ENCODE measurements around the gene OLFM1. TPM values are rescaled to one million over a fixed set of nuclear protein-coding genes. Genes with fewer than 3 reads are reported as not detected.

Gene OLFM1
- total RNA-seq, 1 donor from 2014 or later: not detected

DNA sequence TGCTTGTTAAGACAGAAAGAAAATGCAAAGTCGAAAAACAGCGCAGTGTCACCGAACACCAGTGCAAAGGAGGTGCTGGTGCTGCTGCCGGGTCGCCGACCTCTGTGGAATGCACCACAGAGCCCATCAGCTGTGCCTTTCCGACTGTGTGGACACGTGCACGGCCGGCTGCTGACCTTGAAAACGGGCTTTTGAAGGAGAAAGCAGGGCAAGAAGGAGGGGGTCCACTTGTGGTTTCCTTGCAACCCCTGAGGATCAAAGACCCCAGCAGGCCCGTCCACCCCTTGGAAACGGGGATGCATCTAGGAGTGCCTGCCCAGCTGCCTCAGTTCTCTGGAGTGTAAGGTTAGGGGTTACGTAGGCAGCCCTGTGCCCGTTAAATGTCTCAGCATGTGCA lies 6.2 kb upstream of the OLFM1 start:
- Mint-ChIP-seq H3K27me3 (peaks cover 49% of the 10 kb centered on the region), H3K4me1 (peaks cover 3% of the 10 kb centered on the region), H3K36me3 (ENCODE audit: low read depth) (no peaks in the 10 kb centered on the region), H3K9me3 (no peaks in the 10 kb centered on the region), H3K4me3 (no peak overlapping the region), H3K27ac (no peak overlapping the region)
- intact Hi-C loops (cut with micrococcal nuclease): no loop called here
- TF ChIP-seq, protein P1, sequence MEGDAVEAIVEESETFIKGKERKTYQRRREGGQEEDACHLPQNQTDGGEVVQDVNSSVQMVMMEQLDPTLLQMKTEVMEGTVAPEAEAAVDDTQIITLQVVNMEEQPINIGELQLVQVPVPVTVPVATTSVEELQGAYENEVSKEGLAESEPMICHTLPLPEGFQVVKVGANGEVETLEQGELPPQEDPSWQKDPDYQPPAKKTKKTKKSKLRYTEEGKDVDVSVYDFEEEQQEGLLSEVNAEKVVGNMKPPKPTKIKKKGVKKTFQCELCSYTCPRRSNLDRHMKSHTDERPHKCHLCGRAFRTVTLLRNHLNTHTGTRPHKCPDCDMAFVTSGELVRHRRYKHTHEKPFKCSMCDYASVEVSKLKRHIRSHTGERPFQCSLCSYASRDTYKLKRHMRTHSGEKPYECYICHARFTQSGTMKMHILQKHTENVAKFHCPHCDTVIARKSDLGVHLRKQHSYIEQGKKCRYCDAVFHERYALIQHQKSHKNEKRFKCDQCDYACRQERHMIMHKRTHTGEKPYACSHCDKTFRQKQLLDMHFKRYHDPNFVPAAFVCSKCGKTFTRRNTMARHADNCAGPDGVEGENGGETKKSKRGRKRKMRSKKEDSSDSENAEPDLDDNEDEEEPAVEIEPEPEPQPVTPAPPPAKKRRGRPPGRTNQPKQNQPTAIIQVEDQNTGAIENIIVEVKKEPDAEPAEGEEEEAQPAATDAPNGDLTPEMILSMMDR (IDR thresholded peaks at IDR 0.05): no peak
- CTCF ChIA-PET: no interaction called here
- DNase-seq (no peak), ATAC-seq (ENCODE audit: low read depth) (no peak)
- POLR2A ChIA-PET: no interaction called here

DNA sequence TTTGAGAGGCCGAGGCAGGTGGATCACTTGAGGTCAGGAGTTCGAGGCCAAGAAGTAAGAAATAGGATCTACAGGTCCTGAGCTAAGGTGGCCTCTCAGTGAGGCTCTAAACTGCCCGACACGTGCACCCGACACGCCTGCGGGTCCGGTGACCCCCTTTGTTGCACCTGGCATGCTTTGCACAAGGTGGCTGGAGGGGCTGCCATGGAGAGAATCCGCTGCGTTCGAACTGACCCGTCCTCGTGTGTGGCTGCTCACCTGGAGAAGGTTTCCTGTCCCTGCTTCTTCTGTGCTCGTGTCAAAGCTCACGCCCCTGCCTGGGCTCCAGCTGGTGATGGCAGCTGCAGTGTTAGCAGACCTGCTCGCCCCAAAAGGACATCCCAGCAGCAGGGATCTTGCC lies 5.7 kb upstream of the OLFM1 start:
- intact Hi-C loops (cut with micrococcal nuclease): no loop called here
- CTCF ChIA-PET: no interaction called here
- POLR2A ChIA-PET: no interaction called here
- Mint-ChIP-seq H3K27ac (no peak overlapping the region), H3K9me3 (no peaks in the 10 kb centered on the region), H3K4me3 (no peak overlapping the region), H3K27me3 (peaks cover 48% of the 10 kb centered on the region), H3K4me1 (peaks cover 5% of the 10 kb centered on the region), H3K36me3 (ENCODE audit: low read depth) (no peaks in the 10 kb centered on the region)
- no peak for DNase-seq
- TF ChIP-seq, protein P1 (IDR thresholded peaks at IDR 0.05): no peak
- ATAC-seq (ENCODE audit: low read depth): no peak

DNA sequence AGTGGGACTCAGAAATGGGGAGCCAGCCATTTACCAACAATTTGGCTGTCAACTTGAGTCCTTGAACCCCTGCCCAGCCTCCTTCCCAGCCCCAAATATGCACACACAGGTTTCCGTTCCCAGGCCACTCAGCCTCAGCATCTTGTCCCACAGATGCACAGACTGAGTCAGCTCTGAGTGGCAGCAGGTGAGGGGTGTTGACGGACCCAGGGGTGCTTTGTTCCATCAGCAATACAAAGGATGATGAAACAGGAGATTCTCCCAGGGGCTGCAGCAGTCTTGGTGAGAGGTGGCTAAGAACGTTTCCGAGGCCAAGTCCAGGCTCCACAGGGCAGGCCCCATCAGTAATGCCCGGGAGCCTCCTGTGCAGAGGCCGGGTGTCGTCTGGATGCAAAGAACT lies 4.9 kb upstream of the OLFM1 start:
- H3K9me3 Mint-ChIP-seq: no peaks in the 10 kb centered on the region
- intact Hi-C loops (cut with micrococcal nuclease): no loop called here
- H3K4me3 Mint-ChIP-seq: no peak overlapping the region
- peaks cover 5% of the 10 kb centered on the region for H3K4me1 Mint-ChIP-seq
- TF ChIP-seq, protein P1 (IDR thresholded peaks at IDR 0.05): no peak
- POLR2A ChIA-PET: no interaction called here
- ATAC-seq (ENCODE audit: low read depth): no peak
- peaks cover 40% of the 10 kb centered on the region for H3K27me3 Mint-ChIP-seq
- CTCF ChIA-PET: no interaction called here
- DNase-seq: no peak
- no peak overlapping the region for H3K27ac Mint-ChIP-seq
- H3K36me3 Mint-ChIP-seq (ENCODE audit: low read depth): no peaks in the 10 kb centered on the region

DNA sequence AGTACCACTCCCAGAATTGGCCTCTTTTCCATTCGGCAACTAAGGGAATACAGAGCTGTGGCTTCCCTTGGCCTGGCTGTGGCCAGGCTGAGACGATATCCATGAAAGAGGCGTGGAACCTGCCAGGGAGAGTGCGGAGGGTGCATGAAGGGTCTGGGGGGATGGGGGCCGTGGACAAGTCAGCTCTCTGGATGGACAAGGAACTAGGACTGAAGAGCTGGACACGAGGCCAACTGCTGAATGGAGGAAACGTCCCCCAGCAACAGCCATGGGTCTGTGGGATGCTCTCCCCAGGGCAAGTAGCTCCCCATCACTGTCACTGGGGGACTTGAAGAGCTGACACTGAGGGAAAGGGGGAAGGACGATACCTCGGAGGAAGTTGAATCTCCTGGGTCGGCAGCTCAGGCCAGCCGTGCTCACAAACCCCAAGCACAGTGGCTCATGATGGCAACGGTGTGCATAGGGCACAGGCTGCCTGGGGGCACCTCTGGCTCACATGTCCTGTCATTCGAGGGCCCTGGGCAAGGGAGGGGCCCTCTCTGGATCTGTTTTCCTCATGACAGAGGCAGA lies 4.1 kb upstream of the OLFM1 start:
- Mint-ChIP-seq H3K36me3 (ENCODE audit: low read depth) (no peaks in the 10 kb centered on the region), H3K4me3 (no peak overlapping the region), H3K9me3 (no peaks in the 10 kb centered on the region), H3K27me3 (peaks cover 33% of the 10 kb centered on the region), H3K4me1 (peaks cover 5% of the 10 kb centered on the region), H3K27ac (no peak overlapping the region)
- DNase-seq (no peak), ATAC-seq (ENCODE audit: low read depth) (no peak)
- intact Hi-C loops (cut with micrococcal nuclease): no loop called here
- TF ChIP-seq, protein P1 (IDR thresholded peaks at IDR 0.05): no peak
- ChIA-PET CTCF (no interaction called here), POLR2A (no interaction called here)

DNA sequence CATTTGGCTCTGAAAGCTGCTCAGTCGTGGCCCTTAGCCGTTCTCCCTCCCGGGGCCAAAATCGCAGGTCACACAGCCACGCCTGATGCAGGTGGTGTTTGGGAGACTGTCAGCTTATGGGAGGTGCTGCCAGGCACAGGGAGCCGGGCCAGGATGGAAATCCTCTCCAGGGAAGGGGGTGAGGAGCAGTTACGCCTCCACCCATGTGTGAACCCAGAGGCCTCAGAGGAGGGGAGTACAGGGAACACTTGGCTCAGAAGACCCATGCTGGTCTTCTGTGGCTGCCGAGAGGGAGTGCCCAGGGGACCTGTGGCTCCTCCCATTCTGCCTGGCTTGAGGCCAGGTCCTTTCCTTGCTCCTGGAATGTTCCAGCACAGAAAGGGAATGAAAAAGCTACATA lies 3.6 kb upstream of the OLFM1 start:
- intact Hi-C loops (cut with micrococcal nuclease): no loop called here
- H3K27ac Mint-ChIP-seq: no peak overlapping the region
- ChIA-PET CTCF (no interaction called here), POLR2A (no interaction called here)
- TF ChIP-seq, protein P1 (IDR thresholded peaks at IDR 0.05): no peak
- H3K4me1 Mint-ChIP-seq: peaks cover 5% of the 10 kb centered on the region
- H3K36me3 Mint-ChIP-seq (ENCODE audit: low read depth): no peaks in the 10 kb centered on the region
- no peaks in the 10 kb centered on the region for H3K9me3 Mint-ChIP-seq
- no peak overlapping the region for H3K4me3 Mint-ChIP-seq
- ATAC-seq (ENCODE audit: low read depth): no peak
- DNase-seq: no peak
- H3K27me3 Mint-ChIP-seq: peaks cover 30% of the 10 kb centered on the region

All from activated B cell treated with CpG ODN at 0.5 μM for 24 hours (primary cell).